KMS-11 (cell line): Measurements from ENCODE around the gene JMJD1C.
"Not testable (repeated sequence)": the region's sequence is repeated elsewhere in the genome, so short reads cannot be mapped to it uniquely, and the experiment has no call there.

Source experiments
- H2AFZ ChIP-seq: fragments of 200-600 bp; sonication (generic); 2 replicates; pipeline ENCODE4 v1.6.1; 2016; ENCODE audit warnings: antibody characterized with exemption, mixed run types, low read depth
- H3K27ac ChIP-seq: fragments of 200-600 bp; sonication (generic); 2 replicates; pipeline ENCODE4 v1.6.1; 2016; ENCODE audit warnings: mild to moderate bottlenecking, mixed run types
- H3K27me3 ChIP-seq: fragments of 200-600 bp; sonication (generic); 2 replicates; pipeline ENCODE4 v1.6.1; 2017; ENCODE audit warnings: mild to moderate bottlenecking, low read depth, mixed run types, moderate library complexity; ENCODE audit not compliant: insufficient read depth
- H3K36me3 ChIP-seq: fragments of 200-600 bp; sonication (generic); 2 replicates; pipeline ENCODE4 v1.6.1; 2017; ENCODE audit warnings: mild to moderate bottlenecking, mixed run types; ENCODE audit not compliant: insufficient read depth
- H3K4me1 ChIP-seq: fragments of 200-600 bp; sonication (generic); 2 replicates; pipeline ENCODE4 v1.6.1; 2016; ENCODE audit warnings: mild to moderate bottlenecking, low read depth, mixed run types; ENCODE audit not compliant: poor library complexity, severe bottlenecking
- H3K4me2 ChIP-seq: fragments of 200-600 bp; sonication (generic); 2 replicates; pipeline ENCODE4 v1.7.0; 2016; ENCODE audit warnings: mild to moderate bottlenecking, mixed run types
- H3K4me3 ChIP-seq: fragments of 200-600 bp; sonication (generic); IDR thresholded peaks from 2 replicates; pipeline ENCODE4 v1.6.1; 2017; ENCODE audit warnings: low read depth, low read length, mixed read lengths; ENCODE audit not compliant: insufficient read depth
- H3K79me2 ChIP-seq: fragments of 200-600 bp; sonication (generic); 2 replicates; pipeline ENCODE4 v1.6.1; 2016; ENCODE audit warnings: low read depth, mixed run types; ENCODE audit not compliant: insufficient read depth
- H3K9ac ChIP-seq: fragments of 200-600 bp; sonication (generic); 2 replicates; pipeline ENCODE4 v1.6.1; 2016; ENCODE audit warnings: mild to moderate bottlenecking, mixed run types
- H4K20me1 ChIP-seq: fragments of 200-600 bp; sonication (generic); 2 replicates; pipeline ENCODE4 v1.6.1; 2016; ENCODE audit warnings: mild to moderate bottlenecking, mixed run types; ENCODE audit not compliant: insufficient read depth
- CTCF ChIP-seq: fragments of 200-600 bp; sonication (generic); conservative IDR thresholded peaks from 2 replicates; pipeline ENCODE4 v1.6.1; 2017; ENCODE audit warnings: low read depth, mild to moderate bottlenecking, antibody characterized with exemption, low read length, moderate library complexity, mixed read lengths

JMJD1C gene

GRCh38 chr10:63343476-63343875 lies 122.3 kb downstream of the JMJD1C start:
- H3K79me2 ChIP-seq = no peaks in the 10 kb centered on the region
- no peak overlapping the region for H2AFZ ChIP-seq
- no peak overlapping the region for H3K4me2 ChIP-seq
- no peak overlapping the region for H3K27ac ChIP-seq
- TF ChIP-seq CTCF = no peak
- no peak overlapping the region for H3K9ac ChIP-seq
- H3K27me3 ChIP-seq = no peaks in the 10 kb centered on the region
- no peak overlapping the region for H3K4me3 ChIP-seq
- H3K36me3 ChIP-seq = no peaks in the 10 kb centered on the region
- H3K4me1 ChIP-seq = no peaks in the 10 kb centered on the region
- no peaks in the 10 kb centered on the region for H4K20me1 ChIP-seq

GRCh38 chr10:63339640-63340039 lies 126.1 kb downstream of the JMJD1C start:
- not testable (repeated sequence) for H2AFZ ChIP-seq, H3K4me3 ChIP-seq, H3K27ac ChIP-seq, H3K4me1 ChIP-seq, H3K79me2 ChIP-seq, H3K27me3 ChIP-seq, H3K4me2 ChIP-seq, H4K20me1 ChIP-seq, H3K9ac ChIP-seq, H3K36me3 ChIP-seq

- H2AFZ ChIP-seq = no peak overlapping the region
- H3K4me3 ChIP-seq = no peak overlapping the region
- no peak for TF ChIP-seq CTCF
- no peak overlapping the region for H3K27ac ChIP-seq
- no peak overlapping the region for H3K4me2 ChIP-seq
- H3K9ac ChIP-seq = no peak overlapping the region
- no peaks in the 10 kb centered on the region for H3K27me3 ChIP-seq
- H3K4me1 ChIP-seq = no peaks in the 10 kb centered on the region
- H4K20me1 ChIP-seq = no peaks in the 10 kb centered on the region
- H3K36me3 ChIP-seq = no peaks in the 10 kb centered on the region
- H3K79me2 ChIP-seq = no peaks in the 10 kb centered on the region
Measured at GRCh38 chr10:63337455-63338251, 128.1 kb downstream of the JMJD1C start.

- H3K4me2 ChIP-seq = no peak overlapping the region
- no peaks in the 10 kb centered on the region for H3K36me3 ChIP-seq
- H3K27me3 ChIP-seq = no peaks in the 10 kb centered on the region
- H3K27ac ChIP-seq = no peak overlapping the region
- H3K9ac ChIP-seq = no peak overlapping the region
- no peaks in the 10 kb centered on the region for H3K4me1 ChIP-seq
- H3K4me3 ChIP-seq = no peak overlapping the region
- no peaks in the 10 kb centered on the region for H3K79me2 ChIP-seq
- TF ChIP-seq CTCF = no peak
- no peaks in the 10 kb centered on the region for H4K20me1 ChIP-seq
- H2AFZ ChIP-seq = no peak overlapping the region
Measured at GRCh38 chr10:63331586-63331985, 134.2 kb downstream of the JMJD1C start.

GRCh38 chr10:63324495-63324854 lies 141.3 kb downstream of the JMJD1C start:
- no peaks in the 10 kb centered on the region for H3K36me3 ChIP-seq
- no peak overlapping the region for H3K4me3 ChIP-seq
- no peak overlapping the region for H2AFZ ChIP-seq
- no peak overlapping the region for H3K9ac ChIP-seq
- no peaks in the 10 kb centered on the region for H3K27me3 ChIP-seq
- no peak overlapping the region for H3K4me2 ChIP-seq
- no peaks in the 10 kb centered on the region for H4K20me1 ChIP-seq
- H3K4me1 ChIP-seq = no peaks in the 10 kb centered on the region
- TF ChIP-seq CTCF = no peak
- no peaks in the 10 kb centered on the region for H3K79me2 ChIP-seq
- H3K27ac ChIP-seq = no peak overlapping the region
